GM21576 (cell line): ENCODE data around the gene IRF2.

ENCODE experiments used
- ATAC-seq: cut with Tn5 transposase; IDR thresholded peaks from one replicate; pipeline ENCODE4 v1.9.1; 2021; ENCODE audit warnings: mild to moderate bottlenecking, moderate library complexity; ENCODE audit not compliant: unreplicated experiment

The IRF2 gene

GRCh38 chr4:184371390-184371787 lies 103.0 kb downstream of the IRF2 start:
- no peak for ATAC-seq

GRCh38 chr4:184370711-184371389 lies 103.5 kb downstream of the IRF2 start:
- ATAC-seq, result no peak

- no peak for ATAC-seq
Measured at GRCh38 chr4:184369871-184370270, 104.5 kb downstream of the IRF2 start.

GRCh38 chr4:184368731-184369130 lies 105.6 kb downstream of the IRF2 start:
- no peak for ATAC-seq

GRCh38 chr4:184368290-184368689 lies 106.1 kb downstream of the IRF2 start:
- ATAC-seq, result no peak

GRCh38 chr4:184364100-184364921 lies 110.0 kb downstream of the IRF2 start:
- peak; percentile 56 for ATAC-seq

GRCh38 chr4:184363258-184363657 lies 111.1 kb downstream of the IRF2 start:
- ATAC-seq, result no peak

- no peak for ATAC-seq
Measured at GRCh38 chr4:184362396-184362795, 112.0 kb downstream of the IRF2 start.

- no peak for ATAC-seq
Measured at GRCh38 chr4:184361443-184361842, 112.9 kb downstream of the IRF2 start.

- no peak for ATAC-seq
Measured at GRCh38 chr4:184359888-184360287, 114.5 kb downstream of the IRF2 start.

GRCh38 chr4:184358521-184359232 lies 115.7 kb downstream of the IRF2 start:
- ATAC-seq, result no peak

GRCh38 chr4:184357772-184358171 lies 116.6 kb downstream of the IRF2 start:
- no peak for ATAC-seq

- ATAC-seq, result no peak
Measured at GRCh38 chr4:184357165-184357564, 117.2 kb downstream of the IRF2 start.

GRCh38 chr4:184356366-184356765 lies 118.0 kb downstream of the IRF2 start:
- ATAC-seq, result no peak

GRCh38 chr4:184355857-184356256 lies 118.5 kb downstream of the IRF2 start:
- no peak for ATAC-seq

GRCh38 chr4:184355111-184355604 lies 119.2 kb downstream of the IRF2 start:
- ATAC-seq, result peak; percentile 31

GRCh38 chr4:184352891-184353290 lies 121.5 kb downstream of the IRF2 start:
- no peak for ATAC-seq

- no peak for ATAC-seq
Measured at GRCh38 chr4:184351560-184352451, 122.5 kb downstream of the IRF2 start.

- ATAC-seq, result no peak
Measured at GRCh38 chr4:184350964-184351363, 123.4 kb downstream of the IRF2 start.

- ATAC-seq, result no peak
Measured at GRCh38 chr4:184350213-184350817, 124.0 kb downstream of the IRF2 start.
